ENCODE measurements around the gene SPINK5. TPM values are rescaled to one million over a fixed set of nuclear protein-coding genes. Genes with fewer than 3 reads are reported as not detected.

Gene SPINK5
- total RNA-seq, 1 experiment from 2014 or later, result 6.0 TPM

- TF ChIP-seq CTCF (conservative IDR thresholded peaks at IDR 0.05), result no peak
- H3K4me1 Mint-ChIP-seq, result no peaks in the 10 kb centered on the region
- Histone ChIP-seq H2BK5ac (ENCODE audit: insufficient read length, low read length) (no peak overlapping the region), H3K79me1 (ENCODE audit: insufficient read depth, low read depth, low read length, poor library complexity, severe bottlenecking) (no peaks in the 10 kb centered on the region), H3K27me3 (ENCODE audit: insufficient read depth, low read length) (no peaks in the 10 kb centered on the region), H3K4ac (ENCODE audit: low read depth, low read length) (no peak overlapping the region), H3K27ac (ENCODE audit: insufficient read length, low read depth, low read length) (no peak overlapping the region), H3K4me2 (ENCODE audit: insufficient read depth, insufficient read length, low read length) (no peak overlapping the region), H3K23ac (ENCODE audit: insufficient read length, low read depth, low read length) (no peak overlapping the region), H4K5ac (ENCODE audit: insufficient read length, low read depth, low read length) (no peak overlapping the region), H3K14ac (ENCODE audit: insufficient read depth, low read length) (no peak overlapping the region), H2BK20ac (ENCODE audit: low read depth, low read length, poor library complexity, severe bottlenecking) (no peak overlapping the region), H3K9ac (ENCODE audit: extremely low read depth, insufficient read length, low read length) (no peak overlapping the region), H3K56ac (ENCODE audit: insufficient read length, low read depth, low read length) (no peak overlapping the region), H2AFZ (ENCODE audit: low read length) (no peak overlapping the region), H4K91ac (ENCODE audit: insufficient read length, low read depth, low read length) (no peak overlapping the region), H2BK15ac (ENCODE audit: low read depth, low read length) (no peak overlapping the region), H3K9me3 (ENCODE audit: control insufficient read depth, low read depth, low read length) (no peaks in the 10 kb centered on the region), H3T11ph (ENCODE audit: low read length) (no peak overlapping the region), H3K4me1 (ENCODE audit: insufficient read depth, low read length) (no peaks in the 10 kb centered on the region), H3K18ac (ENCODE audit: insufficient read length, low read depth, low read length) (no peak overlapping the region), H4K8ac (replicated peaks; ENCODE audit: insufficient read length, low read depth, low read length) (no peak overlapping the region), H2BK12ac (ENCODE audit: insufficient read length, low read depth, low read length) (no peak overlapping the region), H3K79me2 (ENCODE audit: insufficient read depth, low read length) (no peaks in the 10 kb centered on the region), H2BK120ac (ENCODE audit: low read depth, low read length, poor library complexity, severe bottlenecking) (no peak overlapping the region), H2AK5ac (ENCODE audit: insufficient read length, low read length) (no peak overlapping the region), H4K20me1 (ENCODE audit: control insufficient read depth, insufficient read depth, insufficient read length) (no peaks in the 10 kb centered on the region), H3K23me2 (ENCODE audit: insufficient read length, low read depth, low read length, poor library complexity, severe bottlenecking) (no peaks in the 10 kb centered on the region)
- H3K27ac Mint-ChIP-seq, result no peak overlapping the region
- H3K27me3 Mint-ChIP-seq (ENCODE audit: low read depth), result peaks cover 2% of the 10 kb centered on the region
- no peaks in the 10 kb centered on the region for H3K36me3 Mint-ChIP-seq (ENCODE audit: insufficient read depth in 1 of 3, low read depth in 3 of 3)
- no peaks in the 10 kb centered on the region for H3K9me3 Mint-ChIP-seq
- DNase-seq, result no peak
- no peak overlapping the region for H3K4me3 Mint-ChIP-seq
- no CpG with 5 or more reads among the region's 2 CpGs for WGBS (ENCODE audit: extremely low coverage, insufficient read length, low lambda C conversion rate)
These were observed 108.6 kb downstream of the SPINK5 start for GRCh38 chr5:148172377-148172776.

All from H9 (cell line).